HG03378 (cell line): ENCODE measurements around the gene RAMP1.
"Not testable (repeated sequence)": the region's sequence is repeated elsewhere in the genome, so short reads cannot be mapped to it uniquely, and the experiment has no call there.

ENCODE experiments used
- ATAC-seq: cut with Tn5 transposase; IDR thresholded peaks from one replicate; pipeline ENCODE4 v1.9.1; 2021; ENCODE audit warnings: mild to moderate bottlenecking, moderate library complexity; ENCODE audit not compliant: unreplicated experiment

The RAMP1 gene

GRCh38 chr2:237863102-237863511, 3.7 kb downstream of the RAMP1 start:
- no peak for ATAC-seq

- ATAC-seq = no peak
These were observed 4.4 kb downstream of the RAMP1 start for GRCh38 chr2:237863689-237864443.

GRCh38 chr2:237864444-237864931, 5.1 kb downstream of the RAMP1 start:
- ATAC-seq = no peak

- ATAC-seq = no peak
These were observed 5.7 kb downstream of the RAMP1 start for GRCh38 chr2:237864940-237865622.

- no peak for ATAC-seq
These were observed 6.2 kb downstream of the RAMP1 start for GRCh38 chr2:237865623-237866041.

- no peak for ATAC-seq
These were observed 6.7 kb downstream of the RAMP1 start for GRCh38 chr2:237866101-237866621.

- ATAC-seq = no peak
These were observed 8.0 kb downstream of the RAMP1 start for GRCh38 chr2:237867465-237867864.

- ATAC-seq = not testable (repeated sequence)
These were observed 8.7 kb downstream of the RAMP1 start for GRCh38 chr2:237868074-237868473.

GRCh38 chr2:237868631-237869342, 9.4 kb downstream of the RAMP1 start:
- ATAC-seq = no peak

- ATAC-seq = no peak
These were observed 10.1 kb downstream of the RAMP1 start for GRCh38 chr2:237869343-237870102.

- ATAC-seq = no peak
These were observed 10.7 kb downstream of the RAMP1 start for GRCh38 chr2:237870126-237870525.

- no peak for ATAC-seq
These were observed 11.6 kb downstream of the RAMP1 start for GRCh38 chr2:237870754-237871651.

GRCh38 chr2:237872178-237872887, 12.9 kb downstream of the RAMP1 start:
- ATAC-seq = no peak

- no peak for ATAC-seq
These were observed 14.0 kb downstream of the RAMP1 start for GRCh38 chr2:237873421-237873831.

GRCh38 chr2:237873897-237874551, 14.6 kb downstream of the RAMP1 start:
- no peak for ATAC-seq

GRCh38 chr2:237874585-237875161, 15.2 kb downstream of the RAMP1 start:
- no peak for ATAC-seq

- ATAC-seq = no peak
These were observed 16.0 kb downstream of the RAMP1 start for GRCh38 chr2:237875256-237876060.
